Neural progenitor cell (in vitro differentiated cells): ENCODE results near the gene PAH. TPM values are rescaled to one million over a fixed set of nuclear protein-coding genes. Genes with fewer than 3 reads are reported as not detected.

ENCODE experiments used
- DNase-seq: peaks from one replicate; pipeline ENCODE4 v3.0.0-alpha.2; 2016; ENCODE audit warnings: low spot score
- H2AFZ ChIP-seq: fragments of 200-600 bp; sonication (generic); replicated peaks from 2 replicates; pipeline ENCODE4 v1.6.1; 2016; ENCODE audit warnings: antibody characterized with exemption
- H3F3A ChIP-seq: fragments of 200-600 bp; sonication (generic); 2 replicates; pipeline ENCODE4 v1.6.1; 2016; ENCODE audit warnings: antibody characterized with exemption, low read depth
- H3K27ac ChIP-seq: fragments of 200-600 bp; sonication (generic); 2 replicates; pipeline ENCODE4 v1.5.1; 2016; ENCODE audit warnings: mild to moderate bottlenecking
- H3K27me3 ChIP-seq: fragments of 200-600 bp; sonication (generic); 2 replicates; pipeline ENCODE4 v1.6.1; 2016; ENCODE audit warnings: mild to moderate bottlenecking, moderate library complexity
- H3K36me3 ChIP-seq: fragments of 200-600 bp; sonication (generic); 2 replicates; pipeline ENCODE4 v1.5.1; 2016
- H3K4me1 ChIP-seq: fragments of 200-600 bp; sonication (generic); 2 replicates; pipeline ENCODE4 v1.6.1; 2016; ENCODE audit warnings: mixed run types
- H3K4me2 ChIP-seq: fragments of 200-600 bp; sonication (generic); 2 replicates; pipeline ENCODE4 v1.6.1; 2016
- H3K4me3 ChIP-seq: fragments of 200-600 bp; sonication (generic); 2 replicates; pipeline ENCODE4 v1.5.1; 2016
- H3K79me2 ChIP-seq: fragments of 200-600 bp; sonication (generic); 2 replicates; pipeline ENCODE4 v1.6.1; 2016; ENCODE audit warnings: low read depth
- H3K9ac ChIP-seq: fragments of 200-600 bp; sonication (generic); 2 replicates; pipeline ENCODE4 v1.6.1; 2016
- H3K9me3 ChIP-seq: fragments of 200-600 bp; sonication (generic); 2 replicates; pipeline ENCODE4 v1.5.1; 2016; ENCODE audit warnings: low read depth
- H4K20me1 ChIP-seq: fragments of 200-600 bp; sonication (generic); 2 replicates; pipeline ENCODE4 v1.6.1; 2016; ENCODE audit warnings: low read depth
- H3K27ac Mint-ChIP-seq: 3 replicates; pipeline ENCODE4 v1.8.0; 2021; ENCODE audit warnings: mixed read lengths
- H3K27me3 Mint-ChIP-seq: 2 replicates; pipeline ENCODE4 v1.8.0; 2022; ENCODE audit warnings: low read depth, mild to moderate bottlenecking, inconsistent platforms, moderate library complexity, mixed read lengths; ENCODE audit not compliant: insufficient read depth
- H3K36me3 Mint-ChIP-seq: 3 replicates; pipeline ENCODE4 v1.8.0; 2021; ENCODE audit warnings: mixed read lengths
- H3K4me1 Mint-ChIP-seq: 3 replicates; pipeline ENCODE4 v1.8.0; 2021; ENCODE audit warnings: mixed read lengths
- H3K4me3 Mint-ChIP-seq: 3 replicates; pipeline ENCODE4 v1.8.0; 2021; ENCODE audit warnings: mild to moderate bottlenecking, moderate library complexity, mixed read lengths
- H3K9me3 Mint-ChIP-seq: 3 replicates; pipeline ENCODE4 v1.8.0; 2020; ENCODE audit warnings: mixed read lengths
- CTCF ChIP-seq: fragments of 200-600 bp; sonication (generic); IDR thresholded peaks from 2 replicates; pipeline ENCODE4 v1.5.1; 2017; ENCODE audit warnings: antibody characterized with exemption, mild to moderate bottlenecking
- EZH2 ChIP-seq: fragments of 200-600 bp; sonication (generic); IDR thresholded peaks from 2 replicates; pipeline ENCODE4 v1.6.1; 2017; ENCODE audit warnings: antibody characterized with exemption, mild to moderate bottlenecking, moderate library complexity
- EZH2phosphoT487 ChIP-seq: fragments of 200-600 bp; sonication (generic); IDR thresholded peaks from 2 replicates; pipeline ENCODE4 v1.6.1; 2017; ENCODE audit warnings: antibody characterized with exemption
- total RNA-seq: library from RNA; depleted of rRNA; stranded (reverse); fragments of >200 nt; gene quantifications from 2 replicates; pipeline ENCODE4 v1.2.3, GENCODE V29; 2015; ENCODE audit warnings: low replicate concordance

PAH gene
- total RNA-seq, 1 donor from 2014 or later: 0.07 TPM

- Histone ChIP-seq H3K4me3 (no peak overlapping the region), H3K4me1 (peaks cover 3% of the 10 kb centered on the region), H2AFZ (no peak overlapping the region), H3K27ac (no peak overlapping the region), H3K9ac (no peak overlapping the region), H3K36me3 (no peaks in the 10 kb centered on the region), H3K79me2 (no peaks in the 10 kb centered on the region), H3K9me3 (no peaks in the 10 kb centered on the region), H3K27me3 (peaks cover 11% of the 10 kb centered on the region), H4K20me1 (no peaks in the 10 kb centered on the region), H3K4me2 (no peak overlapping the region), H3F3A (no peaks in the 10 kb centered on the region)
- no peaks in the 10 kb centered on the region for H3K9me3 Mint-ChIP-seq
- DNase-seq: no peak
- no peaks in the 10 kb centered on the region for H3K36me3 Mint-ChIP-seq
- TF ChIP-seq EZH2phosphoT487 (no peak), EZH2 (no peak), CTCF (no peak)
- no peak overlapping the region for H3K4me3 Mint-ChIP-seq
- peaks cover 5% of the 10 kb centered on the region for H3K27me3 Mint-ChIP-seq
- H3K27ac Mint-ChIP-seq: no peak overlapping the region
- H3K4me1 Mint-ChIP-seq: peaks cover 2% of the 10 kb centered on the region
These were observed 4.8 kb downstream of the PAH start for GRCh38 chr12:102912258-102912657.

- H3K4me3 Mint-ChIP-seq: no peak overlapping the region
- no peak overlapping the region for H3K27ac Mint-ChIP-seq
These were observed 5.7 kb downstream of the PAH start for GRCh38 chr12:102911320-102911719.

GRCh38 chr12:102910792-102911191 is 6.3 kb downstream of the PAH start:
- Histone ChIP-seq H3K4me1 (no peaks in the 10 kb centered on the region), H3K9ac (no peak overlapping the region), H3K9me3 (no peaks in the 10 kb centered on the region), H3K27ac (no peak overlapping the region), H4K20me1 (no peaks in the 10 kb centered on the region), H3F3A (no peaks in the 10 kb centered on the region), H2AFZ (no peak overlapping the region), H3K27me3 (no peaks in the 10 kb centered on the region), H3K79me2 (no peaks in the 10 kb centered on the region), H3K4me2 (no peak overlapping the region), H3K4me3 (no peak overlapping the region), H3K36me3 (no peaks in the 10 kb centered on the region)
- Mint-ChIP-seq H3K9me3 (no peaks in the 10 kb centered on the region), H3K27ac (no peak overlapping the region), H3K4me1 (no peaks in the 10 kb centered on the region), H3K4me3 (no peak overlapping the region), H3K36me3 (no peaks in the 10 kb centered on the region), H3K27me3 (peaks cover 5% of the 10 kb centered on the region)
- no peak for TF ChIP-seq CTCF
- no peak for TF ChIP-seq EZH2
- TF ChIP-seq EZH2phosphoT487: no peak
- DNase-seq: no peak

More at GRCh38 chr12:102911320-102911719, 5.7 kb downstream of the PAH start:
- H4K20me1 ChIP-seq: no peaks in the 10 kb centered on the region
- no peak for DNase-seq
- no peaks in the 10 kb centered on the region for H3K4me1 ChIP-seq
- Mint-ChIP-seq H3K4me1 (no peaks in the 10 kb centered on the region), H3K27me3 (peaks cover 5% of the 10 kb centered on the region), H3K9me3 (no peaks in the 10 kb centered on the region), H3K36me3 (no peaks in the 10 kb centered on the region)
- no peak overlapping the region for H2AFZ ChIP-seq
- TF ChIP-seq EZH2: no peak
- TF ChIP-seq CTCF: no peak
- TF ChIP-seq EZH2phosphoT487: no peak
- no peaks in the 10 kb centered on the region for H3K79me2 ChIP-seq
- no peaks in the 10 kb centered on the region for H3F3A ChIP-seq
- no peak overlapping the region for H3K4me2 ChIP-seq
- no peak overlapping the region for H3K27ac ChIP-seq
- H3K9me3 ChIP-seq: no peaks in the 10 kb centered on the region
- H3K36me3 ChIP-seq: no peaks in the 10 kb centered on the region
- no peak overlapping the region for H3K4me3 ChIP-seq
- peaks cover 2% of the 10 kb centered on the region for H3K27me3 ChIP-seq
- no peak overlapping the region for H3K9ac ChIP-seq
